Heart left ventricle (tissue), 13 donors: ENCODE data around the gene PKP1.

Experiments
- POLR2A ChIP-seq, 2 donors: fragments of 450-650 bp; IDR thresholded peaks; one replicate each; pipeline ENCODE4 v1.6.1; 2017; ENCODE audit warnings: antibody characterized with exemption in 2 of 2, mild to moderate bottlenecking in 2 of 2, moderate library complexity in 2 of 2
- TF ChIP-seq, protein P1 (sequence below), 12 donors: fragments of 200-600 bp; sonication (generic) in 4 of 12; IDR thresholded peaks; one replicate each; pipeline versions ENCODE4 v1.5.0 to v1.8.0; 2018 to 2022; ENCODE audit warnings: antibody characterized with exemption in 12 of 12, mild to moderate bottlenecking in 5 of 12
- donor health status: ischemic (EF 13 %, LVEDD 7.1; RV severe dilation, severe dysfunction).
- donor health status: DM: no; HTN: yes; CAD: no.
- donor health status: DM: no; HTN: no; CAD: no.
- donor health status: ischemic (EF 25% LVEDD 6.9; RV normal size, moderate dysfunction).
- donor health status: ischemic (EF 25% LVEDD 5.7; RV mildly dilated, moderate dysfunction).
- donor health status: ischemic (EF 35%, LVEDD 5.7; RV mildly dilated, moderate dysfunction).
- donor health status: nonischemic (EF 11% LVEDD 7.7; RV severe dilation, severe dysfunction).
- donor health status: DM: yes; HTN: yes; CAD: no.
- donor health status: PGD.
- donor health status: ischemic (EF 29% LVEDD 5.4; RV normal size, mild dysfunction).
- donor health status: nonischemic (EF 23%, LVEDD 6.1; RV moderate dilation, normal function).

DNA sequence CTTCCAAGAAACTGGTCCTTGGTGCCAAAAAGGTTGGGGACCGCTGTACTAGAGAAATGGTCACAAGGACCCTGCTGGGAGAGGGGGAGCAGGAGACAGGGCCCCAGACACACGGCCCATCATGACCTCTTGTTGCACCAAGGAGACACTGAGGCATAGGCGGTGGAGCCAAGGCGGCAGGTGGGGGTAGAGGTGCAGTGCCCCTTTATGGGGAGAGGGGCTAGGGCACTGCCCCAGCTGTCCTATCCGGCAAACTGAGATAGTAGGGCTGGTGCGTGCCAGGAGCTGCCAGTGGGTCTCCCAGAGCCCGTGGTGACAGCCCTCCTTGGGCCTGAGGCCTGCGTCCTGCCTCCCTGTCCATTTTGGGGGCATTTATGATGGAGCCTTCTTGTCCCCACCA, 73.9 kb downstream of the PKP1 start:
- TF ChIP-seq, protein P1, sequence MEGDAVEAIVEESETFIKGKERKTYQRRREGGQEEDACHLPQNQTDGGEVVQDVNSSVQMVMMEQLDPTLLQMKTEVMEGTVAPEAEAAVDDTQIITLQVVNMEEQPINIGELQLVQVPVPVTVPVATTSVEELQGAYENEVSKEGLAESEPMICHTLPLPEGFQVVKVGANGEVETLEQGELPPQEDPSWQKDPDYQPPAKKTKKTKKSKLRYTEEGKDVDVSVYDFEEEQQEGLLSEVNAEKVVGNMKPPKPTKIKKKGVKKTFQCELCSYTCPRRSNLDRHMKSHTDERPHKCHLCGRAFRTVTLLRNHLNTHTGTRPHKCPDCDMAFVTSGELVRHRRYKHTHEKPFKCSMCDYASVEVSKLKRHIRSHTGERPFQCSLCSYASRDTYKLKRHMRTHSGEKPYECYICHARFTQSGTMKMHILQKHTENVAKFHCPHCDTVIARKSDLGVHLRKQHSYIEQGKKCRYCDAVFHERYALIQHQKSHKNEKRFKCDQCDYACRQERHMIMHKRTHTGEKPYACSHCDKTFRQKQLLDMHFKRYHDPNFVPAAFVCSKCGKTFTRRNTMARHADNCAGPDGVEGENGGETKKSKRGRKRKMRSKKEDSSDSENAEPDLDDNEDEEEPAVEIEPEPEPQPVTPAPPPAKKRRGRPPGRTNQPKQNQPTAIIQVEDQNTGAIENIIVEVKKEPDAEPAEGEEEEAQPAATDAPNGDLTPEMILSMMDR (IDR thresholded peaks at IDR 0.05), result no peak
- TF ChIP-seq POLR2A (IDR thresholded peaks at IDR 0.05), result peak in 1 of 2 donors; percentile 55
